HG03354 (cell line): ENCODE measurements around the gene LARGE1.

Experiments used
- ATAC-seq: cut with Tn5 transposase; IDR thresholded peaks from one replicate; pipeline ENCODE4 v1.9.1; 2021; ENCODE audit warnings: mild to moderate bottlenecking; ENCODE audit not compliant: unreplicated experiment, poor library complexity, severe bottlenecking

Gene LARGE1

DNA sequence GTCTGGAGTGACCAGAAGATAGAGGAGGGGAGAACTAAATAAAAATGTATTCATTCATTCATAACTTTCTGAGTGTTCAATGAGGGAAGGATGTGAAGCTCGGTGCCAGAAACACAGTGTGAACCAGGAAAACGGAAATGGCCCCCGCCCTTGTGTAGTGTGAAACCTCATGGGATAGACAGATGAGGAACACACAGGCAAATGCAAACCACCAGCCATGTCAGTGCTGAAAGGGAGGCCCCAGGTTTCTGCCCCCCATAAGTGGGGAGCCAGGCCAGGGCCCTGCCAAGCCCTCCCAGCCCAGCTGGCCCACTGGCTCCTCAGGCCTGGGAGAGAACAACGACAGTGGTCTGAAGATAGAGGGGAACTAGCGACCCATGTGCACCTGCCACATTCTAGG, 30.5 kb downstream of the LARGE1 start:
- ATAC-seq, result no peak

DNA sequence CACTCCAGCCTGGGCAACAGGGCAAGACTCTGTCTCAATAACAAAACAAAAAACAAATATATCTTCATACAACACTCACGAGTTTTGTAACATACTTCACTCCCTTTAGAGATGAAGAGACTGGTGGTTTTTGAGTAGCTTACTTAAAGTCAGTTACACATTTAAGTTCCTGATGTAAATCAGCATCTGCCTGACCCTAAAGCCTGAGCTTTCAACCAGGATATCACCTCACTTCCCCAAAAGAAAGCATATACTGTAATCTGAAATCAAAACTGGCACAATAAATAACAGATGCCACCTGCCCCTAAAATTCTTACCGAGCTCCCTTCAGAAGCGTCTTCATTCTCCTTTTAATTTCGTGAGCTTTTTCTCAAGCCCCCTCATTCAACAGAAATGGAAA, 31.5 kb downstream of the LARGE1 start:
- no peak for ATAC-seq

DNA sequence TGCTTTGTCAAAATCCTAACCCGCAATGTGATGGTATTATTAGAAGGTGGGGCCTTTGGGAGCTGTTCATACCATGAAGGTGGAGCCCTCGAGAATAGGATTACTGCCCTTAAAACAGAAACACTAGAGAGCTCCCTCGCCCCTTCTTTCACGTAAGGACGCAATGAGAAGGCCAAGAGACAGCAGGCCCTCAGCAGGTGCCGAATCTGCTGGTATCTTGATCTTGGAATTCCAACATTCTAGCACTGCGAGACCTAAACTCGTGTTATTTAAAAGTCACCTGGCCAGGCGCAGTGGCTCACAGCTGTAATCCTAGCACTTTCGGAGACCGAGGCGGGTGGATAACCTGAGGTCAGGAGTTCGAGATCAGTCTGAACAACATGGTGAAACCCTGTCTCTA, 33.1 kb downstream of the LARGE1 start:
- no peak for ATAC-seq

DNA sequence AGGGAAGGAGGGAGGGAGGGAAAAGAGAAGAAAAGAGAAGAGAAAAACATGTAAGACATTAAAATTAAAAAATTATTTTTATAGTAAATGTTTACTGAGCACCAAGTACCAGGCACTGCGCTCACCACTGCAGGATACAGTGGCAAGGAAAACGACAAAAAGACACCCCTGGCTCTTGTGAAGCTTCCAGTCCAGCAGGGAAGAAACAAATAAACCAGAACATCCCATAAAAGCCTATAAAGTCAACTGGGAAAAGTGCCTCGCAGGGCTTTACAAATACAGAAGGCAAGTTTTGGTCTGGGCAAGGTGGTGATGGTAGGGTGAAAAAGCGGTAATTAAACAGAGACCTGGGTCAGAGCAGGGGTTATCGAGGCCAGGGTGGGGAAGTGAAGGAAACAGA, 33.6 kb downstream of the LARGE1 start:
- ATAC-seq, result no peak

DNA sequence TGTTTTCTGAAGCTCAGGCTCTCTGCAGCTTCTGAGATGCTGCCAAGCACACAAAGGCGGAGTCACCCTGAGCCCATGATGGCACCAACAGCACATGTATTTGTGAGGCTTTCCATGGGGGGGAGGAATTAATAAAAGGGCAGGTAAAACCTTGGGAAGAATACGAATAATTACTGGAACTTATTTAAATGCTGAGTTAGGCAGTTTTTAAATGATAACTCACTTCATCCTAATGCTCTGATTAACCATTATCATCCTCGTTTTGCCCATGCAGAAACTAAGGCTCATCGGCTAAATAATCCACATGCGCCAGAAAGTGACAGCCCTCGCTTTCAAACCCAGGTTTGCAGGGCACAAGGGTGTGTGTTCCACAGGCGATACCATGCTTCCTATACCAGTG, 35.4 kb downstream of the LARGE1 start:
- ATAC-seq, result no peak

DNA sequence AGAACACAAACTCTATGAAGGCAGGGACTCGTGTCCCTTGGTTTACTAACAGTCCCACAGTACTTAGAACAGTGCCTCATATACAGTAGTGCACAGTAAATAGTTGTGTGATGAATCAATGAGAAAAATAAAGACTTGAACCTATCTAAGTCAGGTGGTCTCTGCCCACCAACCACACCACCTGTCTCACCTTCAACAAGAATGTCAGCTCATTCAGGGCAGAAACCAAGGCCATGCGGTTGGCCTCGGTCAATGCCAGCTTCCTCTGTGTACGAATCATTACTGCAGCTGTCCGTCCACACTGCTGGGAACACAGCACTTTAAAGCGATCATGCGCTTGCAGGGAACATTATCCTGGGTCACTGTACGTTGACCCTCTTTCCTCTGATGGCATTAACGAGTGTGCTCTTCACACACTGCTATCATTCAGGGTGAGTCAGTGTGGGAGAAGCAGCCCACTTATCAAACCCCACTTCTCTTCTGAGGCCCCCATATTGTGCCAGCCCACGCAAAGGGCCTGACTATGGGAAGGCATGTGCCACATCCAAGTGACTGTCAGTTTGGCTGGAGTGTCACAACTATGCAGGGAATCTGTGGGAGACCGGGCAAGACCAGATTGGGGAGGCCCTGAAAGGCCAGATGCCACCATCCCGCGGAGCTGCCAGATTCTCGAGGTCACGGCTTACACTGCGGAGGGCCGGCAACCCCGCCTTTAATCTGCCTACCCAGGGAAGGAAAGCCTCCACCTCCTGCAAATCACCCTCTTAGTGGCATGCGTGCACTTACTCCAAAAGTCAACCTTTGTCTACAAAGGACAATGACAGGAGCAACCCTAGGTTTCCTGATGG, 36.1 kb downstream of the LARGE1 start:
- no peak for ATAC-seq

DNA sequence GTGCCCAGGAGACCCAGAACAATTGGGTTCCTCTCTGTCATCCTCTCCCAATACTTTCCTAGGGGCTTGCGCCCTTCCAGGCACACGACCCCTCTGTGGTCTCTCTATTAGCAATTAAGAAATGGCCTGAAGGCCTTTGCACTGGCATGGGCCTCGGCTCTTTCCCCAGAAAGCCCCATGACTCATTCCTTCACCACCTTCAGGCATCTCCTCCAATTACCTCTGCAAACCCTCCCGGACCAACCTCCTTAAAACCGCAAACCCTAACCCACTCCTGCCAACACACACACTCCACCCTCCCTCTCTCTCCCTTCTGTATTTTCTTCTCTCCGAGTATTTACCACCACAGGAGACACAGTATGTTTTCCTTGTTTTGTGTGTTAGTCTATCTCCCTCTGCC, 36.7 kb downstream of the LARGE1 start:
- no peak for ATAC-seq

DNA sequence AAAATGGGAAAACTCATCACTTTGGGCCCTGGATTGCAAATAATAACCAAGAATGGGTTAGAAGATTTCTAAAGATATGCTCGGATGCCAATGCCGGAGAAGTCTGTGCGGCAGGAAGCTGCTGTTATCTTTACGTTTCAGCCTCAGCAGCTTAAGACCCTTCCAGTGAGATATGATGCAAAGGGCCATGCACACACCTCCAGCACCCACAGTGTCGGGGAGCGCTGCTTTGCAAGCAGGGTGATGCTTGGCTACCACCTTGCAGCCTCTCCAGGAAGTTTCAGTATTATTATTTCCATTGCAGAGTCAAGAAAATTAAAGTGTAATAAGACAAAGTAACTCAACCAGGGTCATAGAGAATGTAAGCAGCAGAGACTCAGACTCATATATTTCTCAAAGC, 37.3 kb downstream of the LARGE1 start:
- ATAC-seq, result no peak

DNA sequence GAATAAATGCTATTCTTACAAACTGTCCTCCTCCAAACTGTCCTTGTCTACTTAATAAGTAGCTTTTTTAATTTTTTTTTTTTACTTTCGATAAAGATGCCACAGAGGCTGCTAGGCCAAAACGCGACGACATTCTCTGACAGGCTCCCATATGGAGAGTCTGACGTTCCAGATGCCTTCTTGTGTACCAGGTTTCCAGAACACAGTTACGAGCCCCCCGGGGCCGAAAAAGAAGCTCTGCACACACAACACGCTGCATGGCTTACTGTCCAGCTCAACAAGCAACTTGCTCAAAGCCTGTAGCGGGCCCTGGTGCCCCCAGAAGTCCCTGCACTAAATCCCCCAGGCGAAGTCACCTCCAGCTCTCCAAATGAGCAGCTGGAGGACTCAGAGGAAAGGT, 39.3 kb downstream of the LARGE1 start:
- no peak for ATAC-seq

DNA sequence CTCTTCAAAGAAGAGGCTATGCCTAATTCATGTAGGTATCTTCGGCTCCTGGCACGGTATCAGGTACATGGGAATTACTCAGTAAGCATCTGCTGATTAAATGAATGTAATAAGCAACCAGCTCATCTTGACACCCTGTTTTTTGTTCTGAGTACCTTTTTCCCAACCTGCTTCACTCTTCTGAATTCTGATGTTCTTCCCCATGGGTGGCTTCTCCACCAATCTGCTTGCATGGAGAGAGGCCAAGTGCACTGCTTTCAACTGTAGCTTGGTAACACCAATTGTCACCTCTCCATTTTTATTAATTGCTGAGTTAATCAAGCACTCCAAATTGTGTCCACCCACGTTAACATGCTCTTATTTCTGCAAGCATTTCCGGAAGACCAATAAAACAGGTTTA, 40.5 kb downstream of the LARGE1 start:
- no peak for ATAC-seq

DNA sequence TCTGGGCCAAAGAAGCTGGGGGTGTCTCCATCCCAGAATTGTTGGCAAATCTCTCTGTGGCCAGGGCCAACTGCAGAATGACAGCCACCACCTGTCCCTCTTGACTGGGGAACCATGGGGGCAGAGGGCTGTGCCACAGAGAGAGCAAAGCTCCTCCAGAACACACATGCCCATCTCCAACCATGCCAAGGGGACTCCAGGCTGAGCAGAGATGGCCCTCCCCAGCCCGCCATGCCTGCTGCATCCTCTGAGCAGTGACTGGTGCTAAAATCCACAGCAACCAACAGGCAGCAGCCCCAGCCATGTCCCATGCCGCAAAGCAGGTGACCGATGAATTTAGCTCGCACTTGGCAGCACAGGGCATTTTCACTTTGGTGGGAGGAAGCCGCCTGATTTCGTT, 45.0 kb downstream of the LARGE1 start:
- ATAC-seq, result no peak

DNA sequence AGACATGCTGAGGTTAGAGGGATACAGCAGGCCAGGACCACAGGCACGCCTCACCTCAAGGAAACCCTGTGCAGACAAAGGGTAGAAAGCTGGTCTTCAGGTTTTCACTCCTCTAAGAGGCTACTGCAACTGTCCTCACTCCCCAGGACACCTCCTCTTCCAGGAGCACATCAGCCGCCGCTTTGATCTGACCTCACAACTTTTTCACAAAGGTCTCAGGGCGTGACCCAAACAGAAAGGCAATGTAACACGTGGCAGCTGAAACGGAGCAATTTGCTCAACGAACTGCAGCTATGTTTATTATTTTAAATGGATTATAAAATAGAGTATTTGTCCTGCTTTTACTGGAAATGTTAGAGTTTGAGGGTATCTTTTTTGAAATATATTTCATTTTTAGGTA, 46.1 kb downstream of the LARGE1 start:
- ATAC-seq, result no peak

DNA sequence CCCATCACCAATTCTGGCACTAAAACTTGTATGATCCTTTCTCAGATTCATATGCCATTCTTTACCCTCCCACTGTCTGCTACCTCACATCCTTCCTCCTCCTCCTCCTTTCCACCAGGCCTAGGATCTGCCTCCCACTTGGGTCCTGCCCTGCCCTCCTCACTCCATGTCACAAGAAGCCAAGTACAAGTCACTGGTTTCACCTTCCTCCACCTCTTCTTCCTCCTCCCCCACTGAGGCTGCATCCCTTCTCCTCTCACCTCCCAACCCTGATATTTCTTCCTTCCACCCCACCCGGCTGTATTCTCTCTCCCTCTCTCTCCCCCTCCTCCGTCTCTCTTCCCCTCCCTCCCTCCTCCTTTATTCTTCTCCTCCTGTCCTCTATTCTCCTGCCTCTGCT, 46.6 kb downstream of the LARGE1 start:
- no peak for ATAC-seq

DNA sequence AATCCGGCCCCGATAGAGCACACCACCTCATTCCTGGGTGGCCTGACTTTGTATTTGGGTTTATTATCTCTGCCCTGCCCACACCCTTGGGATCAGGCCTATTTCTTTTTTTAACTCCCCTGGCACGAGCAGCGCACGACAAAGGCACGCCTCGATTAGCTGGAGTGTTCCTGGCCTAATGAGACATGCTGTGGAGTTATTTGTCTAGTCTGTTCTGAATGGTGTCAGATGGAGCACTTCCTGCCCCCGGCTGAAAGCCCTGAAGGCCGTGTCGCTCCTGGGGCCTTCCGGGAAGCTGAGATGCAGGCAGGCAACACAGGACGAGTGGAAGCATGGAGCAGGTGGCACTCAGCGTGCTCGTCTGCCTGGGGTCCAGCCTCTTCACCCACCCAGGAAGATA, 47.1 kb downstream of the LARGE1 start:
- no peak for ATAC-seq

DNA sequence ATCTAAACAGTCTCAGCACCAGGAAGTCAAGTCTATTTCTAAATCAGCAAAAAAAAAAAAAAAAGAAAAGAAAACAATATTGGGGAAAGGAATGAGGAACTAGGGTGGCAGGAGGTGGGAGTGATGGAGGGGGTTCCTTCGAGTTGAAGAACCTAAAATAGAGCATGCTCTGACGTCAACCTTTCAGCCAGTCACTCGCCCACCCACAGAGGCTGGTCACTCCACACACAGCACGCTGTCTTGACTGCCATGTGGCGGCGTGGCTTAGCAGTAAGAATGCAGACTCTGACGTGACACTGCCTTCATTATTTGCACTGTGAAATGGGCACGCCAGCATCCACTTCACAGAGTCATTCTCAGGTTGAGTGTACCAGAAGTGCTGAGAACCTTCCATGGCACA, 48.3 kb downstream of the LARGE1 start:
- no peak for ATAC-seq

DNA sequence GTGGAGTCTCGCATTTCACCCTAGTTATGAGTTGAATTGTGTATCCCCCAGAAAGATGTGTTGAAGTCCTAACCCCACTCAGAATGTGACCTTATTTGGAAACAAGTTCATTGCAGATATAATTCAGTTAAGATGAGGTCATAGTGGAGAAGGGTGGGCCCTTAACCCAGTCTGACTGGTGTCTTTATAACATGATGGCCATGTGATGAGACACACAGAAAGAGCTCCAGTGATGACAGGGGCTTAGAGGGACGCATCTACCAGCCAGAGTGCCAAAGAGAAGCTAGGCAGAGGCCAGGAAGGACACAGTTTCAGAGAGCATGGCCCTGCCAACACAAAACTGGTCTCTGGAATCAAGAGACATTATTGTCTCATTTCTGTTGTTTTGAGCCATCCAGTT, 50.3 kb downstream of the LARGE1 start:
- ATAC-seq, result no peak

DNA sequence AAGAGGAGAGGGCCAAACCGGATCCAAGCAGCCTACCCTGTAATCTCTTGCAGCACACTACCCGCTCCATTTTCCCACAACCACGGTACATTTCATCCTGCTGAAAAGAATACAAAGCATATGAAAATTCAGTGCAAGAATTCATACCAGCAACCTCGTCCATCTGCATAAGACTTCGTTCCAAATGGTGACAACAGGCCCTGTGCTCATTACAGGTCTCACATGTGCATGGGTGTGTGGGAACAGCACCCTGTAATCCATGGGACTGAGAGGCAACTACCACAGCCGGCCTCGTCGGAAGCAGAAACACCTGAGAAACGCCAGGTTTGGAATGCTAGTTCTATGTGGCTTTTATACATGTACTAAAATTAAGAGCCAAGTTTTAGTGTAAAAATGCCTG, 52.3 kb downstream of the LARGE1 start:
- no peak for ATAC-seq

DNA sequence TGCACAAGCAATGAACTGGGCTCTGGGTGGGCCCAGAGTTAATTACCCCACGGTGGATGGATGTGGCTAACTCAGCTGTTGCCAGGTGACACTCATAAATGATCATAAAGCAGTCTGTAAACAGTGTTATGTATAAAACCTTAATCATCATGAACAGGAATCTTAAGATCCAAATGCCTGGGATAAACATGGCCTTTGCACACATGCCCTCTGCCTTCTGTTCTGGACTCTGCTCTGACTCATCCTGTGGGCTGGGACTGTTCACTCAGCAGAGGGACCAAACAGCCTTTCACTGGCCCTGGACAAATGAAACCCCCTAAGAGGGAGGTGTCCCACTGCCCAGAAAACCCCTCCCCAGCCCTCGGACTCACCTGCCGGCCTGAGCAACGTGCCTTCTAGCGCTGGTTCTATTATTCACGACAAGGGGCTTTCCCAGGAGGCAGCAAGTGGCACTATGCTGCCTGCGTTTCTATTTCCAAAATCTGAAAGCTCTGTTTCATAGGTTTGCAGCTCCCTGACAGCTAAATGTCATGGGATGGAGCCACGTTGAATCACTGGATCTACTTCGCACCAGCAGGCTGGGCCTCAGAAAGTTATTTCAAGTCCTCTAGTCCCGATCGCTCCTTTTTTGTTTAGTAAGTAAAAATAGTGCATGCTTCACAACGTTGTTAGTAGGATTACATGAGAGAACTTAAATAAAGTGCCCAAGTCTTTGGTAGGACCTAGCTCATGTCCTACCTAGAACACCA, 53.0 kb downstream of the LARGE1 start:
- ATAC-seq, result no peak

DNA sequence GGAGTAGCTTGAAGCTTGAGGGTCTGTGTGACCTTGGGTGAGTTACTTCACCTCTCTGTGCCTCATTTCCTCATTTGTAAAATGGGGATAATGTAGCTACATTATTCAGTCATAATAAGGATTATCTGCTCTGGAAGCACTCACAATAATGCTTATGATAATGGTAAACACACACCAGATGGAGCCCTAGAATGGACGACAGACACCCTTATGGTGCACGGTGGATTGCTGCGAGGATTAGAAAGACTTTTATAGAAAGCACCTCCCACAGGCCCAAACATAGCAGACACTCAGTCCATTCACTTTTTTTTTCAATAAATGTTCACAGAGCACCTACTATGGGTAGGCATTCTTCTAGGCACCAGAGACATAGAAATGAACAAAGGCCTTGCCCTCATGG, 53.8 kb downstream of the LARGE1 start:
- ATAC-seq, result no peak

DNA sequence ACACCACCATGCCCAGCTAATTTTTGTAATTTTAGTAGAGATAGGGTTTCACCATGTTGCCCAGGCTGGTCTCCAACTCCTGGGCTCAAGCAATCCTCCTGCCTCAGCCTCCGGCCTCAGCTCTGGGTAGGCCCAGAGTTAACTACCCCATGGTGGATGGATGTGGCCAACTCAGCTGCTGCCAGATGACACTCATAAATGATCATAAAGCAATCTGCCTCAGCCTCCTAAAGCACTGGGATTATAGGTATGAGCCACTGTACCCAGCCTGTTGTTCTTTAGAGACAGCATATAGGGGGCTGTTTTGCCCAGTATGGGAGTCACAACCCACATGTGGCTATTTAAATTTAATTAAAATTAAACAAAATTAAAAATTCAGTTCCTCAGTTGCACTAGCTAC, 54.3 kb downstream of the LARGE1 start:
- ATAC-seq, result no peak

DNA sequence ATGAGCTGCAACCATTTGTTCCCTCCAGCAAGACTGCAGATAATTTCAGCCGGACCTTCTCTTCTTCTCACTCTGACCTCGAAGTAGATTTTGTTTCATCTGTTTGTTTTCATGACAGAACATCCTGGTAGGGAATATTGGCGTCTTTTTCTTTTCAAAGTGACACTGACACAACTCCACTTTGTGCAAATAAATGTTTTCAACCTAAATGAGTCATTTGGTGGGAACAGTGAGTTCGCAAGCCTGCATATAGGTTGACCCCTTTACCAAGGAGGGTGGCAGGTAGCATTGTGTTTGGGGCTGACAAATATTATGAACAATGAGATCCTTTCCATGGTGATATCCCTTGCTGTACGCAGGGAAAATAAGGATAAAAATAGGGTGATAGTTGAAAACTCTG, 55.0 kb downstream of the LARGE1 start:
- ATAC-seq, result no peak
